ENCODE measurements around the gene SUPT5H.

DNA sequence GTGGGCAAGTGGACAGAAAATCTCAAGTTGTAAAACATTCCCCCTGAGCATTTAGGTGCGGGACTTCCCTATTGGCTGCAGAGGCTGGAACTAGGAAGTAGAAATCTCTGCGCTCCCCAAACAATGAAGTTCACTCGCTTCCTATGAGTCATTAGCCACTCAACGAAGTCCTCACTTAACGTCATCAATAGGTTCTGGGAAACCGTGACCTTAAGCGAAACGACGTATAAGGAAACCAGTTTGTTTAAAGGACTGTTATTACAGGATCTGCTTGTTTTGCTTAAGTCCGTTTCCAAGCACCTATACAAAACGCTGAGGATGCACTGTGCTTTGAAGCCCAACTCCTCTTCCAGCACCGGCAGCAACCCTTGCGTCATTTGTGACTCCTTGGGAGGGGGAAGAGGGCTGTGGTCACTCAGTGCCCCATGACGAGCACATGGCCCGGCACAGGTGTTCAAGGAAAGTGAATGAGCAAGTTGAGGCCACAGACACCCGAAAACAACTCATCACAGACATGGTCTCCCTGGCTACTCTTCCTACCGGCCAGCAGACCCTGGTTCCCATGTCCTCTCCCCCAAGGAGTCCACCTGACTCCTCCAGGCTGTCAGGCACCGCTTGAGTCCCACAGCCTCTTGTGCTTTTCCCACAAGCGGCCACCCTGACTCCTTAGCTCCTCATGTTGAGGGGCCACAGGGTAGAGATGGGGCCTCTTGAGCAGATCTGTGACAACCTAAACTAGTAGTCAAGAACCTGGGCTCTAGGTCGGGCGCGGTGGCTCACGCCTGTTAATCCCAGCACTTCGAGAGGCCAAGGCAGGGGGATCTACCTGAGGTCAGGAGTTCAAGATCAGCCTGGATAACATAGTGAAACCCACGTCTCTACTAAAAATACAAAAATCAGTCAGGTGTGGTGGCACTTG, 14.4 kb upstream of the SUPT5H start:
- TF ChIP-seq RAD21 (conservative IDR thresholded peaks at IDR 0.05): no peak
- TF ChIP-seq, protein P1, sequence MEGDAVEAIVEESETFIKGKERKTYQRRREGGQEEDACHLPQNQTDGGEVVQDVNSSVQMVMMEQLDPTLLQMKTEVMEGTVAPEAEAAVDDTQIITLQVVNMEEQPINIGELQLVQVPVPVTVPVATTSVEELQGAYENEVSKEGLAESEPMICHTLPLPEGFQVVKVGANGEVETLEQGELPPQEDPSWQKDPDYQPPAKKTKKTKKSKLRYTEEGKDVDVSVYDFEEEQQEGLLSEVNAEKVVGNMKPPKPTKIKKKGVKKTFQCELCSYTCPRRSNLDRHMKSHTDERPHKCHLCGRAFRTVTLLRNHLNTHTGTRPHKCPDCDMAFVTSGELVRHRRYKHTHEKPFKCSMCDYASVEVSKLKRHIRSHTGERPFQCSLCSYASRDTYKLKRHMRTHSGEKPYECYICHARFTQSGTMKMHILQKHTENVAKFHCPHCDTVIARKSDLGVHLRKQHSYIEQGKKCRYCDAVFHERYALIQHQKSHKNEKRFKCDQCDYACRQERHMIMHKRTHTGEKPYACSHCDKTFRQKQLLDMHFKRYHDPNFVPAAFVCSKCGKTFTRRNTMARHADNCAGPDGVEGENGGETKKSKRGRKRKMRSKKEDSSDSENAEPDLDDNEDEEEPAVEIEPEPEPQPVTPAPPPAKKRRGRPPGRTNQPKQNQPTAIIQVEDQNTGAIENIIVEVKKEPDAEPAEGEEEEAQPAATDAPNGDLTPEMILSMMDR (IDR thresholded peaks at IDR 0.05; ENCODE audit: poor library complexity, severe bottlenecking): no peak
- TF ChIP-seq, protein P2, sequence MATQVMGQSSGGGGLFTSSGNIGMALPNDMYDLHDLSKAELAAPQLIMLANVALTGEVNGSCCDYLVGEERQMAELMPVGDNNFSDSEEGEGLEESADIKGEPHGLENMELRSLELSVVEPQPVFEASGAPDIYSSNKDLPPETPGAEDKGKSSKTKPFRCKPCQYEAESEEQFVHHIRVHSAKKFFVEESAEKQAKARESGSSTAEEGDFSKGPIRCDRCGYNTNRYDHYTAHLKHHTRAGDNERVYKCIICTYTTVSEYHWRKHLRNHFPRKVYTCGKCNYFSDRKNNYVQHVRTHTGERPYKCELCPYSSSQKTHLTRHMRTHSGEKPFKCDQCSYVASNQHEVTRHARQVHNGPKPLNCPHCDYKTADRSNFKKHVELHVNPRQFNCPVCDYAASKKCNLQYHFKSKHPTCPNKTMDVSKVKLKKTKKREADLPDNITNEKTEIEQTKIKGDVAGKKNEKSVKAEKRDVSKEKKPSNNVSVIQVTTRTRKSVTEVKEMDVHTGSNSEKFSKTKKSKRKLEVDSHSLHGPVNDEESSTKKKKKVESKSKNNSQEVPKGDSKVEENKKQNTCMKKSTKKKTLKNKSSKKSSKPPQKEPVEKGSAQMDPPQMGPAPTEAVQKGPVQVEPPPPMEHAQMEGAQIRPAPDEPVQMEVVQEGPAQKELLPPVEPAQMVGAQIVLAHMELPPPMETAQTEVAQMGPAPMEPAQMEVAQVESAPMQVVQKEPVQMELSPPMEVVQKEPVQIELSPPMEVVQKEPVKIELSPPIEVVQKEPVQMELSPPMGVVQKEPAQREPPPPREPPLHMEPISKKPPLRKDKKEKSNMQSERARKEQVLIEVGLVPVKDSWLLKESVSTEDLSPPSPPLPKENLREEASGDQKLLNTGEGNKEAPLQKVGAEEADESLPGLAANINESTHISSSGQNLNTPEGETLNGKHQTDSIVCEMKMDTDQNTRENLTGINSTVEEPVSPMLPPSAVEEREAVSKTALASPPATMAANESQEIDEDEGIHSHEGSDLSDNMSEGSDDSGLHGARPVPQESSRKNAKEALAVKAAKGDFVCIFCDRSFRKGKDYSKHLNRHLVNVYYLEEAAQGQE (IDR thresholded peaks at IDR 0.05; ENCODE audit: borderline replicate concordance): no peak
- no peak for TF ChIP-seq EP300 (conservative IDR thresholded peaks at IDR 0.05; ENCODE audit: poor library complexity, severe bottlenecking)
- peak; percentile 18 for TF ChIP-seq POLR2AphosphoS5 (IDR thresholded peaks at IDR 0.05)
- TF ChIP-seq EZH2 (IDR thresholded peaks at IDR 0.05; ENCODE audit: borderline replicate concordance, insufficient read depth, low read length, poor library complexity, severe bottlenecking): no peak
- TF ChIP-seq TAF1 (IDR thresholded peaks at IDR 0.05; ENCODE audit: low read depth): no peak
- no peak for TF ChIP-seq SMC3 (conservative IDR thresholded peaks at IDR 0.05; ENCODE audit: poor library complexity)

All from neural cell (in vitro differentiated cells).